ENCODE measurements around the gene PATJ. TPM values are rescaled to one million over a fixed set of nuclear protein-coding genes. Genes with fewer than 3 reads are reported as not detected.

PATJ gene
- polyA plus RNA-seq, 1 donor from 2014 or later: 7.8 TPM

DNA sequence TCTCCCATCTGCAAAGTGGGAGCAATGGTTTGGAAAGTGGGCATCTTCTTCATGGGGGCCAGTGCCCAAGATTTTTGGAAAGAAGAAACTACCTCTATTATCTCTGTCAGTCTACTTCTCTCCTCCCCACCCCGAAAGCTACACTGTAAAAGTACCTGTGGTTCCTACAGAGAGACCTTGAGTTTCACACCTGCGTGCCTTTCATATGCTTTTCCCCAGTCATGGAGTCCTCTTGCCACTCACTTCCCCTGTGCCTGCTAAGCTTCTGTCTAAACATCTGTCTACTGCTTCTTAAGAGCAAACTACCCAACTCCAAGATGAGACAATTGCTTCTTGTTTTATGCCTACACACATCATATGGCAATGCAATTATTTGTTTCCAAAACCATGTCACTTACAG is 261.5 kb downstream of the PATJ start:
- Histone ChIP-seq H3K27me3 (ENCODE audit: insufficient read depth, low read depth, low read length) (no peaks in the 10 kb centered on the region), H3F3A (ENCODE audit: insufficient read depth, low read length, poor library complexity, severe bottlenecking) (no peaks in the 10 kb centered on the region), H3K9me2 (ENCODE audit: insufficient read depth, low read length) (no peaks in the 10 kb centered on the region), H3K79me2 (replicated peaks; ENCODE audit: insufficient read depth, low read length) (no peaks in the 10 kb centered on the region), H3K9me3 (ENCODE audit: low read length) (no peaks in the 10 kb centered on the region), H3K36me3 (ENCODE audit: insufficient read depth, low read length) (no peaks in the 10 kb centered on the region), H4K20me1 (ENCODE audit: insufficient read depth) (no peaks in the 10 kb centered on the region), H3K4me2 (ENCODE audit: low read length) (no peak overlapping the region), H3K4me3 (ENCODE audit: low read length) (no peak overlapping the region), H3K9ac (ENCODE audit: low read length) (no peak overlapping the region), H2AFZ (ENCODE audit: low read depth, low read length) (no peak overlapping the region), H3K27ac (ENCODE audit: low read length) (no peak overlapping the region)
- no peak for TF ChIP-seq EP300 (conservative IDR thresholded peaks at IDR 0.05; ENCODE audit: poor library complexity, severe bottlenecking)
- TF ChIP-seq RAD21 (conservative IDR thresholded peaks at IDR 0.05): no peak
- TF ChIP-seq, protein P1, sequence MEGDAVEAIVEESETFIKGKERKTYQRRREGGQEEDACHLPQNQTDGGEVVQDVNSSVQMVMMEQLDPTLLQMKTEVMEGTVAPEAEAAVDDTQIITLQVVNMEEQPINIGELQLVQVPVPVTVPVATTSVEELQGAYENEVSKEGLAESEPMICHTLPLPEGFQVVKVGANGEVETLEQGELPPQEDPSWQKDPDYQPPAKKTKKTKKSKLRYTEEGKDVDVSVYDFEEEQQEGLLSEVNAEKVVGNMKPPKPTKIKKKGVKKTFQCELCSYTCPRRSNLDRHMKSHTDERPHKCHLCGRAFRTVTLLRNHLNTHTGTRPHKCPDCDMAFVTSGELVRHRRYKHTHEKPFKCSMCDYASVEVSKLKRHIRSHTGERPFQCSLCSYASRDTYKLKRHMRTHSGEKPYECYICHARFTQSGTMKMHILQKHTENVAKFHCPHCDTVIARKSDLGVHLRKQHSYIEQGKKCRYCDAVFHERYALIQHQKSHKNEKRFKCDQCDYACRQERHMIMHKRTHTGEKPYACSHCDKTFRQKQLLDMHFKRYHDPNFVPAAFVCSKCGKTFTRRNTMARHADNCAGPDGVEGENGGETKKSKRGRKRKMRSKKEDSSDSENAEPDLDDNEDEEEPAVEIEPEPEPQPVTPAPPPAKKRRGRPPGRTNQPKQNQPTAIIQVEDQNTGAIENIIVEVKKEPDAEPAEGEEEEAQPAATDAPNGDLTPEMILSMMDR (IDR thresholded peaks at IDR 0.05; ENCODE audit: poor library complexity, severe bottlenecking): no peak
- no peak for TF ChIP-seq EZH2 (IDR thresholded peaks at IDR 0.05; ENCODE audit: borderline replicate concordance, insufficient read depth, low read length, poor library complexity, severe bottlenecking)
- TF ChIP-seq, protein P2, sequence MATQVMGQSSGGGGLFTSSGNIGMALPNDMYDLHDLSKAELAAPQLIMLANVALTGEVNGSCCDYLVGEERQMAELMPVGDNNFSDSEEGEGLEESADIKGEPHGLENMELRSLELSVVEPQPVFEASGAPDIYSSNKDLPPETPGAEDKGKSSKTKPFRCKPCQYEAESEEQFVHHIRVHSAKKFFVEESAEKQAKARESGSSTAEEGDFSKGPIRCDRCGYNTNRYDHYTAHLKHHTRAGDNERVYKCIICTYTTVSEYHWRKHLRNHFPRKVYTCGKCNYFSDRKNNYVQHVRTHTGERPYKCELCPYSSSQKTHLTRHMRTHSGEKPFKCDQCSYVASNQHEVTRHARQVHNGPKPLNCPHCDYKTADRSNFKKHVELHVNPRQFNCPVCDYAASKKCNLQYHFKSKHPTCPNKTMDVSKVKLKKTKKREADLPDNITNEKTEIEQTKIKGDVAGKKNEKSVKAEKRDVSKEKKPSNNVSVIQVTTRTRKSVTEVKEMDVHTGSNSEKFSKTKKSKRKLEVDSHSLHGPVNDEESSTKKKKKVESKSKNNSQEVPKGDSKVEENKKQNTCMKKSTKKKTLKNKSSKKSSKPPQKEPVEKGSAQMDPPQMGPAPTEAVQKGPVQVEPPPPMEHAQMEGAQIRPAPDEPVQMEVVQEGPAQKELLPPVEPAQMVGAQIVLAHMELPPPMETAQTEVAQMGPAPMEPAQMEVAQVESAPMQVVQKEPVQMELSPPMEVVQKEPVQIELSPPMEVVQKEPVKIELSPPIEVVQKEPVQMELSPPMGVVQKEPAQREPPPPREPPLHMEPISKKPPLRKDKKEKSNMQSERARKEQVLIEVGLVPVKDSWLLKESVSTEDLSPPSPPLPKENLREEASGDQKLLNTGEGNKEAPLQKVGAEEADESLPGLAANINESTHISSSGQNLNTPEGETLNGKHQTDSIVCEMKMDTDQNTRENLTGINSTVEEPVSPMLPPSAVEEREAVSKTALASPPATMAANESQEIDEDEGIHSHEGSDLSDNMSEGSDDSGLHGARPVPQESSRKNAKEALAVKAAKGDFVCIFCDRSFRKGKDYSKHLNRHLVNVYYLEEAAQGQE (IDR thresholded peaks at IDR 0.05; ENCODE audit: borderline replicate concordance): no peak
- TF ChIP-seq TAF1 (IDR thresholded peaks at IDR 0.05; ENCODE audit: low read depth): no peak
- no peak for TF ChIP-seq MXI1 (conservative IDR thresholded peaks at IDR 0.05; ENCODE audit: poor library complexity, severe bottlenecking)
- no peak for TF ChIP-seq SMC3 (conservative IDR thresholded peaks at IDR 0.05; ENCODE audit: poor library complexity)
- TF ChIP-seq POLR2AphosphoS5 (IDR thresholded peaks at IDR 0.05): no peak

DNA sequence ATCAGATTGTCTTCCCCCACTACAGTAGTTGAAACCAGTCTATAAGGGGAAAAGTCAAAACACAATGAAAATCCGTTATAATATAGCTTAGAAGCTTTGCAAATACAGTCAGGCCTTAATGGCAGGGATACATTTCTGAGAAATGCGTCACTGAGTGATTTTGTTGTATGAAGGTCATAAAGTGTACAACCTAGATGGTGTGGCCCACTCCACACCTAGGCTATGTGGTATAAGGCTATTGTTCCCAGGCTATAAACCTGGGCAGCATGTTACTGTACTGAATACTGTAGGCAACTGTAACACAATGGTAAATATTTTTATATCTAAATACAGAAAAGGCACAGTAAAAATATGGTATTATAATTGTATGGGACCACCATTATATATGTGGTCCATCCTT is 264.4 kb downstream of the PATJ start:
- Histone ChIP-seq H2AFZ (ENCODE audit: low read depth, low read length) (no peak overlapping the region), H3K9me3 (ENCODE audit: low read length) (no peaks in the 10 kb centered on the region), H3K27ac (ENCODE audit: low read length) (no peak overlapping the region), H4K20me1 (ENCODE audit: insufficient read depth) (no peaks in the 10 kb centered on the region), H3K4me2 (ENCODE audit: low read length) (no peak overlapping the region), H3K9me2 (ENCODE audit: insufficient read depth, low read length) (no peaks in the 10 kb centered on the region), H3K4me3 (ENCODE audit: low read length) (no peak overlapping the region), H3K9ac (ENCODE audit: low read length) (no peak overlapping the region), H3F3A (ENCODE audit: insufficient read depth, low read length, poor library complexity, severe bottlenecking) (no peaks in the 10 kb centered on the region), H3K36me3 (ENCODE audit: insufficient read depth, low read length) (no peaks in the 10 kb centered on the region), H3K79me2 (replicated peaks; ENCODE audit: insufficient read depth, low read length) (no peaks in the 10 kb centered on the region), H3K27me3 (ENCODE audit: insufficient read depth, low read depth, low read length) (no peaks in the 10 kb centered on the region)
- TF ChIP-seq SMC3 (conservative IDR thresholded peaks at IDR 0.05; ENCODE audit: poor library complexity) (no peak), RAD21 (conservative IDR thresholded peaks at IDR 0.05) (no peak), EP300 (conservative IDR thresholded peaks at IDR 0.05; ENCODE audit: poor library complexity, severe bottlenecking) (no peak), POLR2AphosphoS5 (IDR thresholded peaks at IDR 0.05) (no peak), EZH2 (IDR thresholded peaks at IDR 0.05; ENCODE audit: borderline replicate concordance, insufficient read depth, low read length, poor library complexity, severe bottlenecking) (no peak), MXI1 (conservative IDR thresholded peaks at IDR 0.05; ENCODE audit: poor library complexity, severe bottlenecking) (no peak), TAF1 (IDR thresholded peaks at IDR 0.05; ENCODE audit: low read depth) (no peak)
- TF ChIP-seq, protein P2 (IDR thresholded peaks at IDR 0.05; ENCODE audit: borderline replicate concordance): no peak
- TF ChIP-seq, protein P1 (IDR thresholded peaks at IDR 0.05; ENCODE audit: poor library complexity, severe bottlenecking): no peak

All from neural cell (in vitro differentiated cells).